GM13977 (cell line): ENCODE results near the gene MACROD2.

Source experiments
- DNase-seq: peaks from one replicate; pipeline ENCODE4 v3.0.0; 2012; ENCODE audit warnings: low spot score
- CTCF ChIP-seq: IDR thresholded peaks from 2 replicates; pipeline ENCODE4 v1.5.1; 2012; ENCODE audit warnings: mild to moderate bottlenecking, control low read depth; ENCODE audit not compliant: insufficient read depth; ENCODE audit errors: extremely low read depth, missing control alignments
- in situ Hi-C: fragments of 300-500 bp; cut with MboI; formaldehyde crosslinking; loops from one replicate; pipeline ENCODE4 v1.12.0; 2022; ENCODE audit warnings: low sequenced_read_pairs, low pct_unique_long_range_greater_than_20kb, mixed read lengths, inconsistent platforms; ENCODE audit not compliant: unreplicated experiment

MACROD2 gene

GRCh38 chr20:14948416-14948815 is 953.1 kb downstream of the MACROD2 start:
- in situ Hi-C loops = no loop called here
- no peak for DNase-seq
- no peak for TF ChIP-seq CTCF

DNA sequence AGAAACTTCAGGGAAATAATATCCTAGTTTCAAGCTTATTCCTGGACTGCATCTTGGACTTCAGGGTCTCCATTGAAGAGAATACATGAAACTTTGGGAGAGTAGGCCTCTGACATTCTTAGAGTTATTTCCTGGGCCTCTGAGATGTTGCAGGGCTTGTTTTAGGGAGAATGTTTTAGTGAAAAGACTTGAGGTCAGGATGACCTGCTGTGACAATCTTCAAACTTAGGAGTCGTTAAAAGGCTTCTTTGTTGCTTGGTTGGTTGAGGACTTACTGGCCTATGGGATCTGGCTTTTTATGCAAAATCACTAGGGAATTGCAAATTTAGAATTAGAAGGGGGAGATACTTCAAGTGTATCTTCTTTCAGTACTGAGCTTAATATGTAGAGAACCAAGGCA is 955.3 kb downstream of the MACROD2 start:
- in situ Hi-C loops = no loop called here
- no peak for DNase-seq
- no peak for TF ChIP-seq CTCF

GRCh38 chr20:14951105-14951504 is 955.8 kb downstream of the MACROD2 start:
- in situ Hi-C loops = no loop called here
- no peak for DNase-seq
- no peak for TF ChIP-seq CTCF

DNA sequence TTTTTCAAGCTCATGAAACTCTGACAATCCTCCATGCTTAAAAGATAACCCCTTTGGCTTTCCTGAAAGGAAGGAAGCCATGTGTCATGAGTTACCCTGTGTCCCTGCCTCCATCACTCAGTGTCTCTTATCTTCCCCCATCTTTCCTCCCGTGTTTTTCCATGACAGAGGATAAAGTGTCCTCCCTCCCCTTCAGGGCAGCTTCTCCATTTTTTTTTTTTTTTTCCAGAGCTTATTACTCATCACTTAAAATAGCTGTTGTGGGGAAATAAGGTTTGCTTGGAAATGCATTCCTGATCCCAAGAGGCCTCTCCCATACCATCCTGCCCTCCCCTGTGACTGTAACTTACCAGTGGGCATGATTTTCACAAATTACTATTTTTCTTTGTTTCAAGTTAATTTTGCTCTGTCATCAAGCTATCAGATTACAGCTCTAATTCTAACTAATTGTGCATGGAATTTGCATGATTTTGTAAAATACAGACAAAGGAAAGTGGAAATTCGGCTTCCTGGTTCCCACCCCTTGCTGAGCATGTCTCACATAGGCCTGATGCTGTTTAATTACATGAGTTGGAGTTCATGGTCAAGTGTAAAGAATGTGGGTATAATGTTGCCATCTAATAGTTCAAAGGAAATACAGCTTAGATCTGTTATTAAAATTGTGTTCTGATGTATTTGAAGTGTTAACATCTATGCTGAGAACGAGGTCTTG is 956.5 kb downstream of the MACROD2 start:
- no peak for TF ChIP-seq CTCF
- DNase-seq = no peak
- in situ Hi-C loops = no loop called here

GRCh38 chr20:14953736-14954135 is 958.4 kb downstream of the MACROD2 start:
- no peak for DNase-seq
- TF ChIP-seq CTCF = no peak
- in situ Hi-C loops = no loop called here

DNA sequence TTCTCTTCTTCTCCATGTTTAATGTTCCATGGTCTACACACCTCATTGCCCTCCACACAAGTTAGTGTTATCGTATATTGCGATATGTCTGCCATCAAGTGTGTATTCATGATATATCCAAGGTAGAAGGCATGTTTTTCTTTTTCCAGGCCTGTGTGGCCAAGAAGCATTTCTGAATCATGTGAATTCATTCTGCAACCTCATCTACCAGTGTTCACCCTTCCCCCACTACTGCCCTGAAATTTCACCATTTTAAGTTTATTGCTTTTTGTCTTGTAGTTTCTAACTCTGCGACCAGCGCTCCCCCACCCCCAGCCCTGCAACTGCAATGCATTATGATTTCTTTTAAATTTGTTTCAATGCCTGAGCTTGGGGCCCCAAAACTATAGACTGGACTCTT is 960.1 kb downstream of the MACROD2 start:
- DNase-seq = no peak
- in situ Hi-C loops = no loop called here
- TF ChIP-seq CTCF = no peak
